SW480 (cell line): ENCODE results near the gene UBAC1.
"Not testable (repeated sequence)": the region's sequence is repeated elsewhere in the genome, so short reads cannot be mapped to it uniquely, and the experiment has no call there.

Experiments used
- DNase-seq: peaks from one replicate; pipeline ENCODE4 v3.0.0-alpha.2; 2016; ENCODE audit warnings: low spot score

UBAC1 gene

GRCh38 chr9:135978642-135979546 is 17.7 kb upstream of the UBAC1 start:
- DNase-seq, result peak; percentile 70

GRCh38 chr9:135976944-135977343 is 15.8 kb upstream of the UBAC1 start:
- DNase-seq, result no peak

- no peak for DNase-seq
These were observed 15.4 kb upstream of the UBAC1 start for GRCh38 chr9:135976531-135976930.

GRCh38 chr9:135975834-135976233 is 14.7 kb upstream of the UBAC1 start:
- no peak for DNase-seq

- DNase-seq, result no peak
These were observed 13.0 kb upstream of the UBAC1 start for GRCh38 chr9:135974220-135974573.

GRCh38 chr9:135973277-135974219 is 12.4 kb upstream of the UBAC1 start:
- no peak for DNase-seq

GRCh38 chr9:135971892-135972291 is 10.7 kb upstream of the UBAC1 start:
- DNase-seq, result peak; percentile 80

- DNase-seq, result no peak
These were observed 10.1 kb upstream of the UBAC1 start for GRCh38 chr9:135971111-135971766.

GRCh38 chr9:135970128-135970815 is 9.1 kb upstream of the UBAC1 start:
- no peak for DNase-seq

- DNase-seq, result no peak
These were observed 8.0 kb upstream of the UBAC1 start for GRCh38 chr9:135969064-135969683.

GRCh38 chr9:135968601-135969000 is 7.4 kb upstream of the UBAC1 start:
- DNase-seq, result no peak

GRCh38 chr9:135968083-135968476 is 6.9 kb upstream of the UBAC1 start:
- no peak for DNase-seq

GRCh38 chr9:135966916-135967260 is 5.7 kb upstream of the UBAC1 start:
- DNase-seq, result not testable (repeated sequence)

- DNase-seq, result no peak
These were observed 4.1 kb upstream of the UBAC1 start for GRCh38 chr9:135965124-135965756.

- no peak for DNase-seq
These were observed 2.8 kb upstream of the UBAC1 start for GRCh38 chr9:135963938-135964337.

GRCh38 chr9:135963338-135963737 is 2.2 kb upstream of the UBAC1 start:
- DNase-seq, result no peak

GRCh38 chr9:135962696-135963307 is 1.6 kb upstream of the UBAC1 start:
- no peak for DNase-seq

GRCh38 chr9:135961811-135962695 is 880 bp upstream of the UBAC1 start:
- DNase-seq, result no peak
